Endometrial microvascular endothelial cells (primary cell): ENCODE data around the gene MSI1. TPM values are rescaled to one million over a fixed set of nuclear protein-coding genes. Genes with fewer than 3 reads are reported as not detected.

Experiments used
- total RNA-seq: library from RNA; depleted of rRNA; stranded (reverse); fragments of >200 nt; gene quantifications from one replicate; pipeline ENCODE4 v1.2.3, GENCODE V29; 2015; ENCODE audit errors: inconsistent ontology term

Gene MSI1
- total RNA-seq, 1 donor from 2014 or later: not detected

Other genes starting within 250 kb of the MSI1 start
- 76.4 TPM for gene GCN1, start 174.4 kb downstream of the MSI1 start, total RNA-seq
- gene RPLP0, start 168.1 kb downstream of the MSI1 start, total RNA-seq: 5,493 TPM
- 325 TPM for gene PXN, start 103.4 kb downstream of the MSI1 start, total RNA-seq
- gene RNU4-2, start 77.3 kb downstream of the MSI1 start, total RNA-seq: not detected
- not detected for gene RNU4-1, start 75.9 kb downstream of the MSI1 start, total RNA-seq
- 5.2 TPM for gene SIRT4, start 66.8 kb downstream of the MSI1 start, total RNA-seq
- gene PLA2G1B, start 41.4 kb downstream of the MSI1 start, total RNA-seq: not detected
- 571 TPM for gene COX6A1, start 68.9 kb upstream of the MSI1 start, total RNA-seq
- 91.2 TPM for gene TRIAP1, start 77.2 kb upstream of the MSI1 start, total RNA-seq
- gene GATC, start 77.3 kb upstream of the MSI1 start, total RNA-seq: 23.8 TPM
- gene SRSF9, start 100.6 kb upstream of the MSI1 start, total RNA-seq: 90.3 TPM
- 504 TPM for gene DYNLL1, start 126.9 kb upstream of the MSI1 start, total RNA-seq
- 28.8 TPM for gene COQ5, start 160.0 kb upstream of the MSI1 start, total RNA-seq
- gene RNF10, start 165.2 kb upstream of the MSI1 start, total RNA-seq: 119 TPM
- 51.4 TPM for gene POP5, start 212.2 kb upstream of the MSI1 start, total RNA-seq